Nephron (organoid): ENCODE measurements around the gene ADRA2C.

ENCODE experiments used
- H3K27ac Mint-ChIP-seq, 3 experiments: 2 replicates each; pipeline ENCODE4 v1.8.0; 2020; ENCODE audit warnings: mixed read lengths in 3 of 3, mild to moderate bottlenecking in 2 of 3, moderate library complexity in 1 of 3
- H3K27me3 Mint-ChIP-seq: 2 replicates; pipeline ENCODE4 v1.8.0; 2021; ENCODE audit warnings: low read depth, mild to moderate bottlenecking, moderate library complexity, mixed read lengths
- H3K36me3 Mint-ChIP-seq: 2 replicates; pipeline ENCODE4 v1.8.0; 2020; ENCODE audit warnings: low read depth, mixed read lengths
- H3K4me1 Mint-ChIP-seq: 2 replicates; pipeline ENCODE4 v1.8.0; 2020; ENCODE audit warnings: mixed read lengths
- H3K4me3 Mint-ChIP-seq, 3 experiments: 2 replicates each; pipeline ENCODE4 v1.8.0; 2020; ENCODE audit warnings: mild to moderate bottlenecking in 3 of 3, mixed read lengths in 3 of 3, moderate library complexity in 2 of 3
- H3K9me3 Mint-ChIP-seq: 2 replicates; pipeline ENCODE4 v1.8.0; 2020; ENCODE audit warnings: mixed read lengths
- CTCF ChIP-seq, 3 experiments: fragments of 200-600 bp; sonication (generic); IDR thresholded peaks; one replicate each; pipeline ENCODE4 v1.5.0; 2021; ENCODE audit warnings: antibody characterized with exemption in 3 of 3; ENCODE audit not compliant: unreplicated experiment in 3 of 3

Gene ADRA2C

GRCh38 chr4:3730422-3731190 lies 35.6 kb upstream of the ADRA2C start:
- TF ChIP-seq CTCF (IDR thresholded peaks at IDR 0.05; ENCODE audit: unreplicated experiment in 3 of 3): no peak
- Mint-ChIP-seq H3K9me3 (no peaks in the 10 kb centered on the region), H3K4me1 (peaks cover 8% of the 10 kb centered on the region), H3K27ac (no peak overlapping the region), H3K4me3 (no peak overlapping the region), H3K36me3 (no peaks in the 10 kb centered on the region), H3K27me3 (peaks cover 31% of the 10 kb centered on the region)

- TF ChIP-seq CTCF (IDR thresholded peaks at IDR 0.05; ENCODE audit: unreplicated experiment in 3 of 3): no peak
- Mint-ChIP-seq H3K27ac (no peak overlapping the region), H3K4me1 (peaks cover 8% of the 10 kb centered on the region), H3K9me3 (peaks cover 12% of the 10 kb centered on the region), H3K27me3 (peaks cover 20% of the 10 kb centered on the region), H3K4me3 (no peak overlapping the region), H3K36me3 (no peaks in the 10 kb centered on the region)
Measured at GRCh38 chr4:3732076-3733028, 33.8 kb upstream of the ADRA2C start.

GRCh38 chr4:3733195-3733594 lies 33.0 kb upstream of the ADRA2C start:
- H3K4me3 Mint-ChIP-seq: no peak overlapping the region
- no peak for TF ChIP-seq CTCF (IDR thresholded peaks at IDR 0.05; ENCODE audit: unreplicated experiment in 3 of 3)
- H3K9me3 Mint-ChIP-seq: peaks cover 12% of the 10 kb centered on the region

GRCh38 chr4:3735196-3735595 lies 31.0 kb upstream of the ADRA2C start:
- Mint-ChIP-seq H3K27me3 (peaks cover 11% of the 10 kb centered on the region), H3K36me3 (no peaks in the 10 kb centered on the region), H3K4me1 (peaks cover 3% of the 10 kb centered on the region), H3K9me3 (peaks cover 12% of the 10 kb centered on the region), H3K27ac (no peak overlapping the region), H3K4me3 (no peak overlapping the region)
- no peak for TF ChIP-seq CTCF (IDR thresholded peaks at IDR 0.05; ENCODE audit: unreplicated experiment in 3 of 3)

More at GRCh38 chr4:3733195-3733594, 33.0 kb upstream of the ADRA2C start:
- no peaks in the 10 kb centered on the region for H3K36me3 Mint-ChIP-seq
- H3K27me3 Mint-ChIP-seq: peaks cover 22% of the 10 kb centered on the region
- peaks cover 8% of the 10 kb centered on the region for H3K4me1 Mint-ChIP-seq
- H3K27ac Mint-ChIP-seq: no peak overlapping the region

- Mint-ChIP-seq H3K9me3 (peaks cover 12% of the 10 kb centered on the region), H3K4me3 (no peak overlapping the region), H3K4me1 (peaks cover 3% of the 10 kb centered on the region), H3K36me3 (no peaks in the 10 kb centered on the region), H3K27me3 (peaks cover 9% of the 10 kb centered on the region), H3K27ac (no peak overlapping the region)
- no peak for TF ChIP-seq CTCF (IDR thresholded peaks at IDR 0.05; ENCODE audit: unreplicated experiment in 3 of 3)
Measured at GRCh38 chr4:3736290-3736689, 29.9 kb upstream of the ADRA2C start.
